Gastroesophageal sphincter (tissue), 3 donors: ENCODE data around the gene FGR.

Experiments used
- EP300 ChIP-seq: sonication (generic); formaldehyde crosslinking; IDR thresholded peaks from one replicate; pipeline ENCODE4 v1.6.1; 2017; ENCODE audit warnings: antibody characterized with exemption, mild to moderate bottlenecking
- POLR2A ChIP-seq, 2 donors: fragments of 450-650 bp; IDR thresholded peaks; one replicate each; pipeline ENCODE4 v1.6.1; 2017; ENCODE audit warnings: antibody characterized with exemption in 2 of 2, mild to moderate bottlenecking in 2 of 2, moderate library complexity in 1 of 2
- TF ChIP-seq, protein P1 (sequence below), 4 experiments: fragments of 200-600 bp in 2 of 4; fragments of 450-650 bp in 2 of 4; sonication (generic) in 1 of 4; IDR thresholded peaks; one replicate each; pipeline ENCODE4 v1.5.1; 2017 to 2019; ENCODE audit warnings: antibody characterized with exemption in 4 of 4, mild to moderate bottlenecking in 2 of 4, moderate library complexity in 2 of 4

DNA sequence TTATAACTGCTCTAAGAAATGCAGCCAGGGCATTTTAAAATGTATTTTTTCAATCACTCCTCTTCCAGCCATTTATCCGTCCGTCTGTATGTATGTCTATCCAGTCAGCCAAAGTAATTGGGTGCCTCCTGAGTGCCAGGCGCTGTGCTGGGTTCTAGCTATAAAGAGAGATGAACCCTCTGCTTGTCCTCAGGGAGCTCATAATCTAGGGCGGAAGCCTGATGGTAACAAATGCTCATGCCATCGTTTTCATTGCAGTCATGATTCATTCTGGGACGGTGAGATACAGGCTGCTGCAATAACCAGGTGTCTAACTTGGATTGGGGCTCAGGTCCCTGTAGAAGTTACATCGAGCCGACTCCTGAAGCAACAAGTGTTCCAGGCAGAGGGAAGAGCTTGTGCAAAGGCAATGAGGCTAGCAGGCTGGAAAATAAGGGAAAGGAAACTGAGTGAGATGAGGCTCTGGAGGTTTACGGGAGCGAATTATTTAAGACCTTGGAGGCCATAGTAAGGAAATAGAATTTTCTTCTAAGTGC lies 25.4 kb upstream of the FGR start:
- TF ChIP-seq, protein P1, sequence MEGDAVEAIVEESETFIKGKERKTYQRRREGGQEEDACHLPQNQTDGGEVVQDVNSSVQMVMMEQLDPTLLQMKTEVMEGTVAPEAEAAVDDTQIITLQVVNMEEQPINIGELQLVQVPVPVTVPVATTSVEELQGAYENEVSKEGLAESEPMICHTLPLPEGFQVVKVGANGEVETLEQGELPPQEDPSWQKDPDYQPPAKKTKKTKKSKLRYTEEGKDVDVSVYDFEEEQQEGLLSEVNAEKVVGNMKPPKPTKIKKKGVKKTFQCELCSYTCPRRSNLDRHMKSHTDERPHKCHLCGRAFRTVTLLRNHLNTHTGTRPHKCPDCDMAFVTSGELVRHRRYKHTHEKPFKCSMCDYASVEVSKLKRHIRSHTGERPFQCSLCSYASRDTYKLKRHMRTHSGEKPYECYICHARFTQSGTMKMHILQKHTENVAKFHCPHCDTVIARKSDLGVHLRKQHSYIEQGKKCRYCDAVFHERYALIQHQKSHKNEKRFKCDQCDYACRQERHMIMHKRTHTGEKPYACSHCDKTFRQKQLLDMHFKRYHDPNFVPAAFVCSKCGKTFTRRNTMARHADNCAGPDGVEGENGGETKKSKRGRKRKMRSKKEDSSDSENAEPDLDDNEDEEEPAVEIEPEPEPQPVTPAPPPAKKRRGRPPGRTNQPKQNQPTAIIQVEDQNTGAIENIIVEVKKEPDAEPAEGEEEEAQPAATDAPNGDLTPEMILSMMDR (IDR thresholded peaks at IDR 0.05) = no peak
- TF ChIP-seq POLR2A (IDR thresholded peaks at IDR 0.05) (no peak), EP300 (no peak)
